Panc1 (cell line): ENCODE data around the gene GABRA4. TPM values are rescaled to one million over a fixed set of nuclear protein-coding genes. Genes with fewer than 3 reads are reported as not detected.

Experiments
- ATAC-seq: fragments of 200-7000 bp; cut with Tn5 transposase; 2 replicates; pipeline ENCODE4 v1.9.1; 2020; ENCODE audit warnings: mild to moderate bottlenecking, moderate library complexity
- BruUV-seq: library from RNA; stranded (reverse); fragments of 400-500 nt; replicated peaks from 2 replicates; lab custom pipeline; 2021; lab: Mats Ljungman, UMichigan
- CTCF ChIA-PET: fragments of 300-600 bp; sonication (Branson Sonifier 250); formaldehyde crosslinking; loops from one replicate; lab custom pipeline; 2022; ENCODE audit warnings: antibody characterized with exemption; lab: Charles Lee
- POLR2A ChIA-PET: fragments of 300-600 bp; sonication (Branson Sonifier 250); formaldehyde crosslinking; loops from one replicate; lab custom pipeline; 2022; ENCODE audit warnings: antibody characterized with exemption; lab: Charles Lee
- DNase-seq: peaks from one replicate; pipeline ENCODE4 v3.0.0-alpha.2; 2010; ENCODE audit warnings: low read depth, low spot score
- H3K27ac ChIP-seq: 2 replicates; pipeline ENCODE4 v1.5.1; 2011; ENCODE audit warnings: mild to moderate bottlenecking, low read length, inconsistent platforms
- H3K27me3 ChIP-seq: fragments of 200-500 bp; sonication (Bioruptor generic); 2 replicates; pipeline ENCODE4 v1.6.0; 2014; ENCODE audit warnings: low read length, inconsistent platforms; ENCODE audit not compliant: control insufficient read depth, insufficient read depth
- H3K36me3 ChIP-seq: fragments of 200-500 bp; sonication (Bioruptor generic); 2 replicates; pipeline ENCODE4 v1.5.1; 2014; ENCODE audit warnings: inconsistent platforms, mild to moderate bottlenecking, low read length, moderate library complexity; ENCODE audit not compliant: control insufficient read depth, insufficient read depth
- H3K4me1 ChIP-seq: 2 replicates; pipeline ENCODE4 v1.5.1; 2011; ENCODE audit warnings: inconsistent platforms, mild to moderate bottlenecking, low read length, moderate library complexity; ENCODE audit not compliant: control insufficient read depth, insufficient read depth
- H3K4me3 ChIP-seq, 2 experiments: 2 replicates each; pipeline ENCODE4 v1.5.1; 2011 to 2012; ENCODE audit warnings: low read depth in 2 of 2, low read length in 2 of 2, mild to moderate bottlenecking in 2 of 2, inconsistent platforms in 1 of 2, moderate library complexity in 1 of 2
- H3K9me3 ChIP-seq: fragments of 200-500 bp; sonication (Bioruptor generic); 2 replicates; pipeline ENCODE4 v1.5.1; 2014; ENCODE audit warnings: low read depth, mild to moderate bottlenecking, inconsistent platforms, low read length, moderate library complexity; ENCODE audit not compliant: control insufficient read depth, insufficient read depth
- POLR2AphosphoS5 ChIP-seq: IDR thresholded peaks from 2 replicates; pipeline ENCODE4 v1.6.1; 2012; ENCODE audit warnings: mild to moderate bottlenecking, low read depth, low read length, moderate library complexity
- REST ChIP-seq, 2 experiments: IDR thresholded peaks; 2 replicates each; pipeline ENCODE4 v1.6.1; 2011 to 2012; ENCODE audit warnings: low read depth in 2 of 2, control low read depth in 1 of 2, low read length in 1 of 2, mild to moderate bottlenecking in 1 of 2, moderate library complexity in 1 of 2; ENCODE audit not compliant: insufficient read depth in 1 of 2
- SIN3A ChIP-seq: IDR thresholded peaks from 2 replicates; pipeline ENCODE4 v1.6.1; 2012; ENCODE audit warnings: low read depth, mild to moderate bottlenecking, low read length, moderate library complexity, borderline replicate concordance; ENCODE audit not compliant: insufficient read depth
- TCF7L2 ChIP-seq: IDR thresholded peaks from 2 replicates; pipeline ENCODE4 v1.6.1; 2011; ENCODE audit warnings: mild to moderate bottlenecking, low read depth, low read length, inconsistent platforms
- in situ Hi-C: cut with HindIII; loops from 2 replicates; pipeline ENCODE4 v1.10.0; 2016; ENCODE audit warnings: low sequenced_read_pairs, low pct_unique_long_range_greater_than_20kb
- intact Hi-C: fragments of 100-400 bp; cut with micrococcal nuclease; formaldehyde crosslinking; loops from one replicate; pipeline ENCODE4 v1.10.0; 2022; ENCODE audit not compliant: unreplicated experiment
- total RNA-seq: library from RNA; stranded (reverse); gene quantifications from one replicate; pipeline ENCODE4 v1.2.1, GENCODE V29; 2021; ENCODE audit not compliant: unreplicated experiment
- TF ChIP-seq, protein P1 (sequence below): fragments of 450-650 bp; IDR thresholded peaks from 2 replicates; pipeline ENCODE4 v1.5.1; 2017; ENCODE audit warnings: mild to moderate bottlenecking

The GABRA4 gene
- total RNA-seq, 1 experiment from 2014 or later: not detected

DNA sequence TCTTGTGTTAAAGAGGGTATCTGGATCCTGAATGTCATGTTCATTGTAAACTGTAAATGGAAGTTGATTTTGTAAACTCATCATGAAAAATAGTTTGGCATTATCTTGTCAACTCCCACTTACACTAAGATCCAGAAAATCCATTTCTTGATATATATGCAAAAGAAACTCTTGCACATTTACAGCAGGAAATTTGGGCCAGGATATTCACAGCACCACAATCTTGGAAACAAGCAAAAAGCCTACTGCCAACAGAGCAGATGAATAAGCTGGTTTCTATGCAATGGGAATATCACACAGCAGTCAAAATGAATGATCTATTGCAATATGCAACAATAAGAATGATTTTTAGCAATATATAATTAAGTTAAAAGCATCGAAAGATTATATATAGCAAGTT, 8.6 kb downstream of the GABRA4 start:
- no peak for DNase-seq
- ATAC-seq: no peak
- H3K4me3 ChIP-seq: no peak overlapping the region
- ChIA-PET CTCF (no interaction called here), POLR2A (no interaction called here)
- TF ChIP-seq POLR2AphosphoS5 (no peak), REST (IDR thresholded peaks at IDR 0.05; ENCODE audit: insufficient read depth in 1 of 2, low read depth in 2 of 2, low read length in 1 of 2) (no peak)
- TF ChIP-seq, protein P1, sequence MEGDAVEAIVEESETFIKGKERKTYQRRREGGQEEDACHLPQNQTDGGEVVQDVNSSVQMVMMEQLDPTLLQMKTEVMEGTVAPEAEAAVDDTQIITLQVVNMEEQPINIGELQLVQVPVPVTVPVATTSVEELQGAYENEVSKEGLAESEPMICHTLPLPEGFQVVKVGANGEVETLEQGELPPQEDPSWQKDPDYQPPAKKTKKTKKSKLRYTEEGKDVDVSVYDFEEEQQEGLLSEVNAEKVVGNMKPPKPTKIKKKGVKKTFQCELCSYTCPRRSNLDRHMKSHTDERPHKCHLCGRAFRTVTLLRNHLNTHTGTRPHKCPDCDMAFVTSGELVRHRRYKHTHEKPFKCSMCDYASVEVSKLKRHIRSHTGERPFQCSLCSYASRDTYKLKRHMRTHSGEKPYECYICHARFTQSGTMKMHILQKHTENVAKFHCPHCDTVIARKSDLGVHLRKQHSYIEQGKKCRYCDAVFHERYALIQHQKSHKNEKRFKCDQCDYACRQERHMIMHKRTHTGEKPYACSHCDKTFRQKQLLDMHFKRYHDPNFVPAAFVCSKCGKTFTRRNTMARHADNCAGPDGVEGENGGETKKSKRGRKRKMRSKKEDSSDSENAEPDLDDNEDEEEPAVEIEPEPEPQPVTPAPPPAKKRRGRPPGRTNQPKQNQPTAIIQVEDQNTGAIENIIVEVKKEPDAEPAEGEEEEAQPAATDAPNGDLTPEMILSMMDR: no peak
- no peak overlapping the region for H3K27ac ChIP-seq
- H3K36me3 ChIP-seq: no peaks in the 10 kb centered on the region
- no peaks in the 10 kb centered on the region for H3K27me3 ChIP-seq
- in situ Hi-C loops: no loop called here
- no peaks in the 10 kb centered on the region for H3K9me3 ChIP-seq
- no TSS peak for BruUV-seq
- intact Hi-C loops: no loop called here
- no peaks in the 10 kb centered on the region for H3K4me1 ChIP-seq

GRCh38 chr4:46980851-46981250, 12.5 kb downstream of the GABRA4 start:
- POLR2A ChIA-PET: no interaction called here
- Histone ChIP-seq H3K36me3 (no peaks in the 10 kb centered on the region), H3K27me3 (no peaks in the 10 kb centered on the region), H3K9me3 (no peaks in the 10 kb centered on the region), H3K4me3 (no peak overlapping the region), H3K27ac (no peak overlapping the region), H3K4me1 (no peaks in the 10 kb centered on the region)
- BruUV-seq: no TSS peak
- ATAC-seq: no peak
- CTCF ChIA-PET: interaction anchor here (0.7 kb wide), 1 partner anchor 230 kb away, joined by 4 read pairs; no protein-coding TSS in a partner anchor
- in situ Hi-C loops (no loop called here), intact Hi-C loops (no loop called here)
- DNase-seq: no peak
- TF ChIP-seq SIN3A: no peak
- no peak for TF ChIP-seq REST (IDR thresholded peaks at IDR 0.05; ENCODE audit: insufficient read depth in 1 of 2, low read depth in 2 of 2, low read length in 1 of 2)
- TF ChIP-seq POLR2AphosphoS5: no peak
- TF ChIP-seq, protein P1: no peak
- TF ChIP-seq TCF7L2: no peak
